Stimulated activated naive B cell treated with anti-CD40 and anti-IgM and Interleukin-4, amounts not matched to agents 10 μg/mL and 1 μg/mL and 100 μg/mL, for 72 hours (primary cell): ENCODE data around the gene FAM83G.
"Not testable (repeated sequence)": the region's sequence is repeated elsewhere in the genome, so short reads cannot be mapped to it uniquely, and the experiment has no call there.

Source experiments
- ATAC-seq, 2 donors: fragments of 150-1000 bp; cut with Tn5 transposase; replicated peaks; 2 replicates each; pipeline ENCODE4 v1.10.0; 2021; ENCODE audit warnings: moderate library complexity in 1 of 2
- DNase-seq: peaks from one replicate; pipeline ENCODE4 v3.0.0; 2021
- H3K27ac Mint-ChIP-seq: one replicate; pipeline ENCODE4 v1.8.0; 2022; ENCODE audit warnings: mild to moderate bottlenecking, mixed read lengths
- H3K27me3 Mint-ChIP-seq, 2 donors: one replicate each; pipeline ENCODE4 v1.8.0; 2022; ENCODE audit warnings: mixed read lengths in 2 of 2
- H3K36me3 Mint-ChIP-seq, 2 donors: one replicate each; pipeline ENCODE4 v1.8.0; 2022; ENCODE audit warnings: mixed read lengths in 2 of 2, mild to moderate bottlenecking in 1 of 2
- H3K4me1 Mint-ChIP-seq, 2 donors: one replicate each; pipeline ENCODE4 v1.8.0; 2022; ENCODE audit warnings: mixed read lengths in 2 of 2, mild to moderate bottlenecking in 1 of 2
- H3K4me3 Mint-ChIP-seq, 2 donors: one replicate each; pipeline ENCODE4 v1.8.0; 2022; ENCODE audit warnings: mild to moderate bottlenecking in 2 of 2, mixed read lengths in 2 of 2, moderate library complexity in 1 of 2
- H3K9me3 Mint-ChIP-seq, 2 donors: one replicate each; pipeline ENCODE4 v1.8.0; 2022; ENCODE audit warnings: mixed read lengths in 2 of 2, mild to moderate bottlenecking in 1 of 2

FAM83G gene

GRCh38 chr17:19030771-19031449, 26.3 kb upstream of the FAM83G start:
- H3K36me3 Mint-ChIP-seq, H3K9me3 Mint-ChIP-seq, H3K4me1 Mint-ChIP-seq: not testable (repeated sequence)

DNA sequence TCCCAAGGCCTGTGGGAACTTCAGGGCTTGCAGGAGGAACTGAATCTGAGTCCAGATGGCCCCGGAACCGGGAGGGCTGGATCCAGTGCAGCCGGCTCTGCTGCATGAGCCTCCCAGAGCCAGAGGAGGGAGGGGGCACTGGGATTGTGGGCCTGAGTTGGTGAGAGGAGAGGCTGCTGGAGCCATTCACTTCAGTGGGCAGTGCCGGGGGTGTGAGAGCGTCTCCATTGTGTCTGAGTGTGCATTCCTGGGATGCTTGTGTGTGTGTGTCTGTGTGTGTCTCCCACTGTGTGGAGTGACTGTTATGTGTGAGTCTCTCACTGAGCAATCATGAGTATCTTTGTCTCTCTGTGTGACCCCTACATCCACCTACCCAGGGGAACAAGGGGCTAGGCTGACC, 25.2 kb upstream of the FAM83G start:
- not testable (repeated sequence) for H3K4me1 Mint-ChIP-seq, ATAC-seq, H3K36me3 Mint-ChIP-seq

More at GRCh38 chr17:19030771-19031449, 26.3 kb upstream of the FAM83G start:
- H3K27me3 Mint-ChIP-seq, H3K27ac Mint-ChIP-seq, H3K4me3 Mint-ChIP-seq, DNase-seq, ATAC-seq: not testable (repeated sequence)

DNA sequence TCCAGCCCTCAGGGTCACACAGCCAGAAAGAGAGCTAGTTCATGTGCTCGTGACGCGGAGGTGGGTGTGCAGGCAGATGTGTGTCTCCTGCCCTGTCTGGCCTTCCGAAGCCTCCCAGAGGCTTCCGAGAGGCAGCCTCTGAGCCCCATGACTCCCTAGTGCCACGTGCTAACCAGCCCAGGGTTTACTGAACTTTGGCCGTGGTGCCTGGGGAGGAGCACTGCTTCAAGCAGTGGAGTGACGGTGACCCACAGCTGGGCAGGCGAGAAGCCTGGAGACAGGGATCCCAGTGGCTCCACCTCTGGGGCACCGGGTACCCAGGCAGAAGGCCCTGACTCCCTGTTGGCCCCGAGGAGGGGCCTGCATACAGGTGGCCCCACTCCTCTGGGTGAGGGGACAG, 24.1 kb upstream of the FAM83G start:
- not testable (repeated sequence) for H3K27me3 Mint-ChIP-seq, H3K4me1 Mint-ChIP-seq, H3K27ac Mint-ChIP-seq, DNase-seq, H3K4me3 Mint-ChIP-seq, H3K9me3 Mint-ChIP-seq, ATAC-seq
- peaks cover 3 to 11% of the 10 kb centered on the region in 2 donors for H3K36me3 Mint-ChIP-seq

More for the DNA sequence above, 25.2 kb upstream of the FAM83G start:
- H3K27ac Mint-ChIP-seq, H3K27me3 Mint-ChIP-seq, H3K9me3 Mint-ChIP-seq, H3K4me3 Mint-ChIP-seq, DNase-seq: not testable (repeated sequence)

GRCh38 chr17:19024101-19025078, 19.8 kb upstream of the FAM83G start:
- Mint-ChIP-seq H3K4me3 (no peak overlapping the region), H3K27ac (no peak overlapping the region), H3K27me3 (no peaks in the 10 kb centered on the region), H3K9me3 (no peaks in the 10 kb centered on the region), H3K4me1 (peaks cover 19 to 20% of the 10 kb centered on the region in 2 donors), H3K36me3 (peaks cover 15 to 39% of the 10 kb centered on the region in 2 donors)
- DNase-seq (no peak), ATAC-seq (peak in 1 of 2 donors; percentile 20)

GRCh38 chr17:19023209-19023999, 18.8 kb upstream of the FAM83G start:
- no peak for DNase-seq
- no peak for ATAC-seq
- Mint-ChIP-seq H3K4me1 (peaks cover 26 to 28% of the 10 kb centered on the region in 2 donors), H3K27me3 (no peaks in the 10 kb centered on the region), H3K4me3 (no peak overlapping the region), H3K9me3 (no peaks in the 10 kb centered on the region), H3K36me3 (peaks cover 21 to 43% of the 10 kb centered on the region in 2 donors), H3K27ac (peak overlapping the region; percentile 52)

DNA sequence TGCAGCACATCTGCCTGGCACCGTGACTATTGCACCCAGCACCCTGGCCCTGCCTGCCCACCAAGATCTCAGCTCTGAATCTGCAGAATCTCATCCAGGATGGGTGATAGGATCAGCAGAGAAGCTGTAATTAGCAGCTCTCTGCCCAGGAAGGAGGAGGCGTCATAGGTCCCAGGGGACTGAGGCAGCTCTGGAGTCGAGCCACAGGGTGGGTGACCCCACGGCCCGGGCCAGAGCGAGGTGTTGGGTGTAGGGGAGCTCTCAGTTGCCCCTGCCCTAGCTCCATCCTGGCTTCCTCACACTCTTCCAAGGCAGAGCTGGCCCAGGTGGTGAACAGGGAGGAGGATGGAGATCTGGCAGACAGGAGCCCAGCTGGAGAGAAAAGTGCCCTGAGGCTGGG, 18.2 kb upstream of the FAM83G start:
- Mint-ChIP-seq H3K9me3 (no peaks in the 10 kb centered on the region), H3K27ac (peak overlapping the region; percentile 52), H3K4me1 (peaks cover 26 to 31% of the 10 kb centered on the region in 2 donors), H3K4me3 (no peak overlapping the region), H3K36me3 (peaks cover 21 to 43% of the 10 kb centered on the region in 2 donors), H3K27me3 (no peaks in the 10 kb centered on the region)
- DNase-seq (no peak), ATAC-seq (no peak)

DNA sequence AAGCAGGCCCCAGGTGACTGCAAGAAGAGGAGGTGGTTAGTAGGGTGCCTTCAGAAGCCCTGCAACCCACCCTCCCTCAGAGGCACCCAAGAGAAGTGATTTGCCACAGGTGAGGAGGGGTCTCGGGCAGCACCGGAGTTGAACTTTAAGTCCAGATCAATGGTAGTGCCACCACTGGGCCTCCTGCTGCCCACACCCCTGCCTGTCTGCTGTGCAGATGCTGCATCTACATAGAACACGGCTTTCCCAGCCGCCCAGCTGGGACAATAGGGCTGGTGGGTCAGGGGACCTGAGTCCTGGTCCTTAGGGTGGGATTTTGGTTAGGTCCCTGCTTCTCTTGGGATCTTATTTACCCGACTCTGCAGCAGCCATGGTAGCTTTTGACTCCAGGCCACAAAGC, 17.6 kb upstream of the FAM83G start:
- H3K4me3 Mint-ChIP-seq = no peak overlapping the region
- H3K4me1 Mint-ChIP-seq = peaks cover 29 to 37% of the 10 kb centered on the region in 2 donors
- no peaks in the 10 kb centered on the region for H3K9me3 Mint-ChIP-seq
- peaks cover 21 to 43% of the 10 kb centered on the region in 2 donors for H3K36me3 Mint-ChIP-seq
- no peak for DNase-seq
- no peaks in the 10 kb centered on the region for H3K27me3 Mint-ChIP-seq
- H3K27ac Mint-ChIP-seq = no peak overlapping the region
- no peak for ATAC-seq

DNA sequence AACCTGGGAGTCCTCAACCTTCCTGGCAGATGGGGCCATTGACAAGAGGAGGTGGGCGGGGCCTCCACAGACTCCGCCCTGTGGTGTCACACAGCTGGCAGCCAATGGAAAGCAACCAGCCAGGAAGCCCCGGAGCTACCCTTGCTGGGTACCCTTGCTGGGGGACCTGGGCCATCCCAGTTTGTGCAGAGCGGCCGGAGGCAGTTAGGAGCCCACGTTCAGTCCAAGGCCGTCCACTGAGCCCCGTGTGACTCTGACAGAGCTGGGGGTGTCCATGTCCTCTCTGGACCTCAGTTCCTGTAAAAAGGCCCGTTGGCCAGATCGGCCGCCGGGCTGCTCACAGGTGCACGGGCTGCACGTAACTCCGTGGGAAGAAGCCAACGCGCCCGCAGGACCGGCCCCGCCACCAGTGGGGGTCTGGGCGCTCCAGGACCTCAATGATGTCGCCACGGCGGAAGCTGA, 17.1 kb upstream of the FAM83G start:
- H3K4me1 Mint-ChIP-seq = peaks cover 32 to 42% of the 10 kb centered on the region in 2 donors
- no peak for ATAC-seq
- no peak overlapping the region for H3K4me3 Mint-ChIP-seq
- no peak for DNase-seq
- no peak overlapping the region for H3K27ac Mint-ChIP-seq
- no peaks in the 10 kb centered on the region for H3K9me3 Mint-ChIP-seq
- peaks cover 21 to 43% of the 10 kb centered on the region in 2 donors for H3K36me3 Mint-ChIP-seq
- no peaks in the 10 kb centered on the region for H3K27me3 Mint-ChIP-seq

GRCh38 chr17:19021011-19021621, 16.6 kb upstream of the FAM83G start:
- ATAC-seq, H3K27me3 Mint-ChIP-seq, H3K4me3 Mint-ChIP-seq, H3K9me3 Mint-ChIP-seq, DNase-seq: not testable (repeated sequence)
- Mint-ChIP-seq H3K4me1 (peaks cover 33 to 44% of the 10 kb centered on the region in 2 donors), H3K36me3 (peaks cover 21 to 43% of the 10 kb centered on the region in 2 donors), H3K27ac (peak overlapping the region; percentile 20)

- peaks cover 35 to 44% of the 10 kb centered on the region in 2 donors for H3K4me1 Mint-ChIP-seq
- H3K36me3 Mint-ChIP-seq = peaks cover 21 to 43% of the 10 kb centered on the region in 2 donors
- H3K9me3 Mint-ChIP-seq = no peaks in the 10 kb centered on the region
- H3K27ac Mint-ChIP-seq = peak overlapping the region; percentile 84
- DNase-seq (no peak), ATAC-seq (no peak)
- H3K4me3 Mint-ChIP-seq = no peak overlapping the region
- H3K27me3 Mint-ChIP-seq = no peaks in the 10 kb centered on the region
Measured at GRCh38 chr17:19020016-19020415, 15.5 kb upstream of the FAM83G start.

DNA sequence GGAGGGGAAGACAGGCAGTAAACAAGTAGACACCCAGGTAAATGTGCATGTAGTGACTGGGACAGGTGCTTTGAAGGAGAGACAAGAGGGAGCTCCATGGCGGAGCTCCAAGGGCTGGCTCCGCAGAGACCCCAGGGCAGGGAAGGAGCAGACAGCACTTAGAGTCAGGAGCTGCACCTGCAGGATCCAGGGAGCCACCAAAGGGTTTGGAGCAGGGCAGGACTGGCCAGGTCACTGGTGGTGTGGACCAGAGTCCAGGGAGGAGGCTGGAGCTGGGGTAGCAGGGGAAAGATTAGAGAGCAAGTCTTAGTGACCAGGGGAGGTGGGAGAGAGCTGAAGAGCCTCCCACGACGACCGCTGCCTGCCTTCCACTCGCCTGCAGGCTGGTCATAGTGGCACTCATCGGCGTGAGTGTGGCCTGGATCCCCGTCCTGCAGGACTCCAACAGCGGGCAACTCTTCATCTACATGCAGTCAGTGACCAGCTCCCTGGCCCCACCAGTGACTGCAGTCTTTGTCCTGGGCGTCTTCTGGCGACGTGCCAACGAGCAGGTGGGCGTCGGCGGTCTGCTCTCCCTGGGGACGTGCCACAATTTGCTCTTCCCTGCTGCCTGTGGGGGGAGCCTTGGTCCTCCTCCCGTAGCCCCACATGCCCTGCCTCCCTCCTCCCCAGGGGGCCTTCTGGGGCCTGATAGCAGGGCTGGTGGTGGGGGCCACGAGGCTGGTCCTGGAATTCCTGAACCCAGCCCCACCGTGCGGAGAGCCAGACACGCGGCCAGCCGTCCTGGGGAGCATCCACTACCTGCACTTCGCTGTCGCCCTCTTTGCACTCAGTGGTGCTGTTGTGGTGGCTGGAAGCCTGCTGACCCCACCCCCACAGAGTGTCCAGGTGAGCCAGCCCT, 14.7 kb upstream of the FAM83G start:
- peaks cover 31 to 44% of the 10 kb centered on the region in 2 donors for H3K4me1 Mint-ChIP-seq
- peak overlapping the region; percentile 38 for H3K27ac Mint-ChIP-seq
- H3K36me3 Mint-ChIP-seq = peaks cover 19 to 36% of the 10 kb centered on the region in 2 donors
- H3K27me3 Mint-ChIP-seq = no peaks in the 10 kb centered on the region
- DNase-seq = no peak
- H3K4me3 Mint-ChIP-seq = peak overlapping the region in 1 of 2 donors; percentile 38
- ATAC-seq = no peak
- H3K9me3 Mint-ChIP-seq = no peaks in the 10 kb centered on the region

- H3K4me3 Mint-ChIP-seq = no peak overlapping the region
- H3K36me3 Mint-ChIP-seq = peaks cover 19 to 32% of the 10 kb centered on the region in 2 donors
- H3K27me3 Mint-ChIP-seq = no peaks in the 10 kb centered on the region
- H3K27ac Mint-ChIP-seq = peak overlapping the region; percentile 31
- no peak for ATAC-seq
- H3K9me3 Mint-ChIP-seq = no peaks in the 10 kb centered on the region
- DNase-seq = no peak
- peaks cover 28 to 39% of the 10 kb centered on the region in 2 donors for H3K4me1 Mint-ChIP-seq
Measured at GRCh38 chr17:19018600-19018950, 14.0 kb upstream of the FAM83G start.
